Measurements from ENCODE around the gene ELP4. TPM values are rescaled to one million over a fixed set of nuclear protein-coding genes. Genes with fewer than 3 reads are reported as not detected.

The ELP4 gene
- total RNA-seq, 1 donor from 2014 or later, result 16.7 TPM

- DNase-seq (ENCODE audit: low read depth), result no peak
- TF ChIP-seq, protein P1, sequence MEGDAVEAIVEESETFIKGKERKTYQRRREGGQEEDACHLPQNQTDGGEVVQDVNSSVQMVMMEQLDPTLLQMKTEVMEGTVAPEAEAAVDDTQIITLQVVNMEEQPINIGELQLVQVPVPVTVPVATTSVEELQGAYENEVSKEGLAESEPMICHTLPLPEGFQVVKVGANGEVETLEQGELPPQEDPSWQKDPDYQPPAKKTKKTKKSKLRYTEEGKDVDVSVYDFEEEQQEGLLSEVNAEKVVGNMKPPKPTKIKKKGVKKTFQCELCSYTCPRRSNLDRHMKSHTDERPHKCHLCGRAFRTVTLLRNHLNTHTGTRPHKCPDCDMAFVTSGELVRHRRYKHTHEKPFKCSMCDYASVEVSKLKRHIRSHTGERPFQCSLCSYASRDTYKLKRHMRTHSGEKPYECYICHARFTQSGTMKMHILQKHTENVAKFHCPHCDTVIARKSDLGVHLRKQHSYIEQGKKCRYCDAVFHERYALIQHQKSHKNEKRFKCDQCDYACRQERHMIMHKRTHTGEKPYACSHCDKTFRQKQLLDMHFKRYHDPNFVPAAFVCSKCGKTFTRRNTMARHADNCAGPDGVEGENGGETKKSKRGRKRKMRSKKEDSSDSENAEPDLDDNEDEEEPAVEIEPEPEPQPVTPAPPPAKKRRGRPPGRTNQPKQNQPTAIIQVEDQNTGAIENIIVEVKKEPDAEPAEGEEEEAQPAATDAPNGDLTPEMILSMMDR (conservative IDR thresholded peaks at IDR 0.05; ENCODE audit: low read depth, low read length), result no peak
- no peak overlapping the region for H3K4me3 ChIP-seq (ENCODE audit: low read depth, low read length)
These were observed 255.2 kb downstream of the ELP4 start for GRCh38 chr11:31764766-31765165.

DNA sequence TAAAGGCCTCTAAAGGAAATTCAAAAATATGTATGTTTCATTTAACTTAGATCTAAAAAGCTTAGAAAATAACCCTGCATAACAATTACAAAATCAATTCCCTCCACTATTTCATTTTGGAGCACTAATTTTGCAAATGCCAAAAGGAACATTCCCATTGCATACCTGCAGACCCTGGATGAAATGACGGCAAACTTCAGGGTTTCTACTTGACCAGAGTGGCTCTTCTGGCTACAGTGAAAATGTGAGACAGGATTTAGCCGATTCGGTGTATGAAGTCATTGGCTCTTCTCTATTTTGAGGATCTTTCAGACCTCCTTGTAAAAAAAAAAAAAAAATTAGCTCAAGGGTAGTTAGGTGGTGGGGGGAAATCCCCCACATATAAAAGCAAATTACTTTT is 257.5 kb downstream of the ELP4 start:
- TF ChIP-seq, protein P1 (conservative IDR thresholded peaks at IDR 0.05; ENCODE audit: low read depth, low read length), result no peak

GRCh38 chr11:31767685-31768084 is 258.1 kb downstream of the ELP4 start:
- DNase-seq (ENCODE audit: low read depth), result no peak
- TF ChIP-seq, protein P1 (conservative IDR thresholded peaks at IDR 0.05; ENCODE audit: low read depth, low read length), result no peak
- no peak overlapping the region for H3K4me3 ChIP-seq (ENCODE audit: low read depth, low read length)

More for the DNA sequence above, 257.5 kb downstream of the ELP4 start:
- no peak overlapping the region for H3K4me3 ChIP-seq (ENCODE audit: low read depth, low read length)
- no peak for DNase-seq (ENCODE audit: low read depth)

DNA sequence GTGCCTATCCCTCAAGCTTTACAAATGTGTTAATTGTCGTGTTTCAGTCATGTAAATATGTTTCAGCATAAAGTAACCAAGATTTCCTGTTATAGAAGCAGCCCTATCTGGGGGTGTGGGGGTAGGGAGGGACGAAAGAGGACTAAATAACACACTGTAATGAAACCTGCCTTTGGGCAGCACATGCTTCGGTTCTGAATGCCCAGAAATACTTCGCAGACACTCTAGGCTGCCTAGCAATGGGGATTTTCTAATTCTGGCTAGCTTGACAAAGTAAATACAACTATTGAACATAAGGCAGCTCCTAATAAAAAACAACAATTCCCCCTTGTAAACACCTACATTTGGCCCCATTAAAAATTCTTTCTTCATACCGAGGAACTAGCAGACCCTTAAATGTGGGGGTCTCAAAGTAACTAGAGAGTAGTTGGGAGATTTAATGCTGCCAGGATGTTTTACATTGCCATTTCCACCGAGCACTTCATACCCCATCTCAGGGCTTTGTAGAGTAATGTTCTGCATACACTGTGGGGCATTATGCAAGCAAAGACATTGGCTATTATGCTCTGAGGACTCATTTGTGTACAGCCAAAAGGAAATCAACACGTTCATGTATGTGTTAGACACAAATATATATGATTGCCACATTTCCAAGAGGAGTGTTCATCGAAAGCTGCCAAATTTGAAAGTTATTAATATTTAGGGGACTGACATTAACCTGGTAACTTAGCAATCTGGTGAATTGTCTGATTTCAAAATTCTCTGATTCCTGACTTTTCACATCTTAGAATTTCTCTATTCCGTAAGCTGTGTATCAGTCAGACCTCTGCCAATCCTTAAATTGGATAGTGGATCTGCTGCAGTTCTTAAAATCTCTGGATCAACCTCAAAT is 259.4 kb downstream of the ELP4 start:
- no peak for DNase-seq (ENCODE audit: low read depth)
- TF ChIP-seq, protein P1 (conservative IDR thresholded peaks at IDR 0.05; ENCODE audit: low read depth, low read length), result no peak
- no peak overlapping the region for H3K4me3 ChIP-seq (ENCODE audit: low read depth, low read length)

DNA sequence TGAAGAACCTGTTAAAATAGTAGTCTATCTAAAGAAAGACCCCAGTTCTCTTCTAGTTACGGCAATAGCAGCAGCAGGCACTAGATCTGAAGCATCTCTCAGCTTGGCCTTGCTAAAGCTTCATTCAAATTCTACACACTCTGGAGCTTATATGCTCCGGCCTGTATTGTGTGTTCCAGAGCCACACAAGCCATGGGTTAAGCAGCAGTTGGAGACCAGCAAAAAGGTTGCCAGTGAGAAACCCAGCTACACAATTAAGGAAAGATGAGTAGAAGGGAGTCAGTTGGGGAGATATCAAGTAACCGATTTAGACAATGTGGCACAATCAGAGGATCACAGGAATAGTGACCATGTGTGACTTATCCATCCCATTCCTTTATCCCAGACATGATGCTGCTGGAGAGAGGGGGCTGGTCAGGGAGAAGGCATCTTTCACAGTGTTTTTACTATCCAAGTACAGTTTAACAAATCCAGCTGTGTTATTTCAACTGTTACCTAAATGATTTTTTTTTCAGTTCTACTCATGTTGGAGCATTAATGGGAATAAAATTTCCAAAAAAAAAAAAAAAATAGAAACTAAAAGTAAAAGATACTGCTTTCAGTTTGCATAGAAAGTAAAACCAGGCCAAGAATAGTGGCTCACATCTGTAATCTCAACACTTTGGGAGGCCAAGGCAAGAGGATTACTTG is 260.6 kb downstream of the ELP4 start:
- H3K4me3 ChIP-seq (ENCODE audit: low read depth, low read length), result no peak overlapping the region
- DNase-seq (ENCODE audit: low read depth), result no peak
- TF ChIP-seq, protein P1 (conservative IDR thresholded peaks at IDR 0.05; ENCODE audit: low read depth, low read length), result no peak

DNA sequence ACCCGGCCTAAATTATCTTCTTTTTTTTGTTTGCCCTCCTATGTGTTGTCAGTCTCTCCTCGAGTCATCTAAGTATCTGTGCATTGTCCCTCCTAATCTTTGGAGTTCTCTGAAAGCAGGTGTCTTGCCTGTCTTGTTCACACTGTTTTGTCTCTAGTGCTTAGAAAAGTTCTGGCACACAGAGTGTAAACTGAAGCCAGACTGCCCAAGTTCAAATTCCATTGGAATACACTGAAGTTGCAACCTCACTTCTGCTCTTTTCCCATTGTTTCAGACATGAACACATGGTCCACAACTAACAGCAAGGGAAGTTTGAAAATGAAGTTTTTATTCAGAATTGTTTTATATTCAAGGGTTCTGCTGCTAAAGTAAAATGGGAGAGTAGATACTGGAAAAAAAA is 262.8 kb downstream of the ELP4 start:
- H3K4me3 ChIP-seq (ENCODE audit: low read depth, low read length), result no peak overlapping the region
- TF ChIP-seq, protein P1 (conservative IDR thresholded peaks at IDR 0.05; ENCODE audit: low read depth, low read length), result no peak
- no peak for DNase-seq (ENCODE audit: low read depth)

All from epithelial cell of proximal tubule (primary cell).